A549 (cell line): Measurements from ENCODE around the gene REXO2. TPM values are rescaled to one million over a fixed set of nuclear protein-coding genes. Genes with fewer than 3 reads are reported as not detected.

Experiments used
- ATAC-seq, 2 experiments: fragments of 200-7000 bp in 1 of 2; fragments of >200 bp in 1 of 2; cut with Nextera tagmentation in 1 of 2; cut with Tn5 transposase in 1 of 2; 3 replicates each; pipeline versions ENCODE4 v1.8.0 to v1.9.1; 2018 to 2020; ENCODE audit warnings: mild to moderate bottlenecking in 1 of 2, moderate library complexity in 1 of 2
- CTCF ChIA-PET: fragments of 300-600 bp; sonication (Branson Sonifier 250); formaldehyde crosslinking; extraction: SDS; loops from one replicate; lab custom pipeline; 2021; ENCODE audit warnings: antibody characterized with exemption, inconsistent platforms; lab: Yijun Ruan, JAX
- POLR2A ChIA-PET: fragments of 350-600 bp; formaldehyde crosslinking; extraction: SDS; loops from one replicate; lab custom pipeline; 2021; ENCODE audit warnings: antibody characterized with exemption, inconsistent platforms; lab: Yijun Ruan, JAX
- DNase-seq, 2 experiments: peaks; one replicate each; pipeline versions ENCODE4 v3.0.0 to v3.0.0-alpha.2; 2011 to 2016; ENCODE audit warnings: low read depth in 1 of 2, low spot score in 1 of 2
- FAIRE-seq: peaks from 2 replicates; lab custom pipeline; 2011; peaks lifted over from hg19 to GRCh38; lab: Jason Lieb, UNC
- H3K27ac ChIP-seq, 2 experiments: fragments of >200 bp; sonication (Bioruptor Twin); formaldehyde crosslinking; 3 replicates each; pipeline ENCODE4 v1.5.1; 2016 to 2017
- H3K4me1 ChIP-seq: fragments of >200 bp; sonication (Bioruptor Twin); formaldehyde crosslinking; 3 replicates; pipeline ENCODE4 v1.6.1; 2016
- H3K4me2 ChIP-seq: fragments of >200 bp; sonication (Bioruptor Twin); formaldehyde crosslinking; 3 replicates; pipeline ENCODE4 v1.6.1; 2016
- H3K4me3 ChIP-seq: fragments of >200 bp; sonication (Bioruptor Twin); formaldehyde crosslinking; 3 replicates; pipeline ENCODE4 v1.5.1; 2016
- H3K9me3 ChIP-seq: fragments of >200 bp; sonication (Bioruptor Twin); formaldehyde crosslinking; 3 replicates; pipeline ENCODE4 v1.6.1; 2016
- CEBPB ChIP-seq, 2 experiments: fragments of >200 bp in 1 of 2; sonication (Bioruptor Twin) in 1 of 2; formaldehyde crosslinking in 1 of 2; IDR thresholded peaks; 2 replicates each; pipeline ENCODE4 v1.6.1; 2012 to 2016
- CHD4 ChIP-seq: fragments of 200-600 bp; sonication (generic); IDR thresholded peaks from 2 replicates; pipeline ENCODE4 v1.6.1; 2016; ENCODE audit warnings: antibody characterized with exemption, mild to moderate bottlenecking, borderline replicate concordance
- EHF ChIP-seq: fragments of 250-450 bp; sonication (Bioruptor Pico); IDR thresholded peaks from 2 replicates; pipeline ENCODE4 v1.5.0; 2020; ENCODE audit warnings: mild to moderate bottlenecking
- EHMT2 ChIP-seq: fragments of 200-600 bp; sonication (generic); IDR thresholded peaks from 2 replicates; pipeline ENCODE4 v1.6.1; 2016; ENCODE audit warnings: antibody characterized with exemption, low read depth, mild to moderate bottlenecking, moderate library complexity
- FOXS1 ChIP-seq: fragments of 250-450 bp; sonication (Bioruptor Pico); IDR thresholded peaks from 2 replicates; pipeline ENCODE4 v1.5.0; 2020; ENCODE audit warnings: mild to moderate bottlenecking, moderate library complexity
- GATA3 ChIP-seq: IDR thresholded peaks from 2 replicates; pipeline ENCODE4 v1.6.1; 2012; ENCODE audit warnings: borderline replicate concordance
- HEYL ChIP-seq: fragments of 250-450 bp; sonication (Bioruptor Pico); IDR thresholded peaks from 2 replicates; pipeline ENCODE4 v1.8.0; 2021; ENCODE audit warnings: mild to moderate bottlenecking, moderate library complexity
- HOXB5 ChIP-seq: fragments of 250-450 bp; sonication (Bioruptor Pico); IDR thresholded peaks from 2 replicates; pipeline ENCODE4 v1.5.0; 2020; ENCODE audit warnings: mild to moderate bottlenecking, moderate library complexity
- JUN ChIP-seq, 2 experiments: fragments of >200 bp; sonication (Bioruptor Twin); formaldehyde crosslinking; IDR thresholded peaks; 2 replicates in 1 of 2; 3 replicates in 1 of 2; pipeline ENCODE4 v1.6.1; 2016 to 2017
- JUNB ChIP-seq: fragments of >200 bp; sonication (Bioruptor Twin); formaldehyde crosslinking; IDR thresholded peaks from 2 replicates; pipeline ENCODE4 v1.6.1; 2016
- MAFK ChIP-seq: fragments of 450-650 bp; IDR thresholded peaks from 2 replicates; pipeline ENCODE4 v1.6.1; 2014; ENCODE audit not compliant: partially characterized antibody
- MAZ ChIP-seq: fragments of 150-350 bp; IDR thresholded peaks from 2 replicates; pipeline ENCODE4 v1.6.1; 2014; ENCODE audit warnings: antibody characterized with exemption, low read depth, low read length, borderline replicate concordance
- MYC ChIP-seq: IDR thresholded peaks from 2 replicates; pipeline ENCODE4 v1.6.1; 2012; ENCODE audit warnings: mild to moderate bottlenecking, inconsistent platforms, low read length, improper control_type of control experiment, borderline replicate concordance
- NR3C1 ChIP-seq: fragments of >200 bp; sonication (Bioruptor Twin); formaldehyde crosslinking; IDR thresholded peaks from 3 replicates; pipeline ENCODE4 v1.6.1; 2017
- PHF8 ChIP-seq: fragments of 200-600 bp; sonication (generic); IDR thresholded peaks from 2 replicates; pipeline ENCODE4 v1.6.1; 2016; ENCODE audit warnings: low read depth, mild to moderate bottlenecking, antibody characterized with exemption, moderate library complexity, borderline replicate concordance
- POLR2A ChIP-seq: IDR thresholded peaks from 2 replicates; pipeline ENCODE4 v1.6.1; 2012; ENCODE audit warnings: mild to moderate bottlenecking, low read length
- POLR2AphosphoS2 ChIP-seq: conservative IDR thresholded peaks from 2 replicates; pipeline ENCODE4 v1.6.1; 2012; ENCODE audit warnings: low read length, improper control_type of control experiment, inconsistent platforms
- RCOR1 ChIP-seq: fragments of 150-350 bp; IDR thresholded peaks from 2 replicates; pipeline ENCODE4 v1.6.1; 2014; ENCODE audit warnings: antibody characterized with exemption, low read length, low read depth
- RFX5 ChIP-seq: fragments of 450-650 bp; IDR thresholded peaks from 2 replicates; pipeline ENCODE4 v1.7.1; 2014; ENCODE audit warnings: antibody characterized with exemption, mild to moderate bottlenecking, moderate library complexity
- RNF2 ChIP-seq: fragments of 200-600 bp; sonication (generic); IDR thresholded peaks from 2 replicates; pipeline ENCODE4 v1.6.1; 2016; ENCODE audit warnings: low read depth, mild to moderate bottlenecking, antibody characterized with exemption, moderate library complexity, borderline replicate concordance
- SMC3 ChIP-seq: fragments of >200 bp; sonication (Bioruptor Twin); formaldehyde crosslinking; IDR thresholded peaks from 3 replicates; pipeline ENCODE4 v1.6.1; 2018; ENCODE audit warnings: inconsistent platforms
- TP53 ChIP-seq: fragments of 250-450 bp; sonication (Bioruptor Pico); IDR thresholded peaks from 2 replicates; pipeline ENCODE4 v1.5.0; 2021; ENCODE audit warnings: mild to moderate bottlenecking, moderate library complexity
- ZNF302 ChIP-seq: fragments of 250-450 bp; sonication (Bioruptor Pico); IDR thresholded peaks from 2 replicates; pipeline ENCODE4 v1.9.0; 2021; ENCODE audit warnings: inconsistent platforms, mild to moderate bottlenecking, moderate library complexity
- WGBS: methylation state at CpG from one replicate; pipeline ENCODE4 v1.1.6; 2017; ENCODE audit errors: missing lambda C conversion rate; 5-methylcytosine and 5-hydroxymethylcytosine counted together
- polyA plus RNA-seq, 4 experiments: library from polyadenylated mRNA; depleted of rRNA in 3 of 4; stranded (reverse); fragments of >200 nt; fragmentation: RNase III in 1 of 4; extraction: RNeasy Plus Mini Kit Qiagen cat#74134 plus additional on column Dnase treatment in 1 of 4; gene quantifications; 2 replicates in 3 of 4; 3 replicates in 1 of 4; pipeline ENCODE4 v1.2.3, GENCODE V29; 2011 to 2017
- TF ChIP-seq, protein P1 (sequence below): fragments of 250-450 bp; sonication (Bioruptor Pico); IDR thresholded peaks from 2 replicates; pipeline ENCODE4 v1.5.0; 2021; ENCODE audit warnings: mild to moderate bottlenecking, moderate library complexity, borderline replicate concordance
- TF ChIP-seq, protein P2 (sequence below): fragments of 200-600 bp; sonication (generic); IDR thresholded peaks from 2 replicates; pipeline ENCODE4 v1.6.1; 2016; ENCODE audit warnings: antibody characterized with exemption, mild to moderate bottlenecking, moderate library complexity
- TF ChIP-seq, protein P3 (sequence below): IDR thresholded peaks from 2 replicates; pipeline ENCODE4 v1.6.1; 2012
- TF ChIP-seq, protein P4 (sequence below): fragments of >200 bp; sonication (Bioruptor Twin); formaldehyde crosslinking; IDR thresholded peaks from 3 replicates; pipeline ENCODE4 v1.5.1; 2016

Gene REXO2
- polyA plus RNA-seq, 2 of the 4 experiments (the other 2 are of a cell fraction) = 218 to 226 TPM

DNA sequence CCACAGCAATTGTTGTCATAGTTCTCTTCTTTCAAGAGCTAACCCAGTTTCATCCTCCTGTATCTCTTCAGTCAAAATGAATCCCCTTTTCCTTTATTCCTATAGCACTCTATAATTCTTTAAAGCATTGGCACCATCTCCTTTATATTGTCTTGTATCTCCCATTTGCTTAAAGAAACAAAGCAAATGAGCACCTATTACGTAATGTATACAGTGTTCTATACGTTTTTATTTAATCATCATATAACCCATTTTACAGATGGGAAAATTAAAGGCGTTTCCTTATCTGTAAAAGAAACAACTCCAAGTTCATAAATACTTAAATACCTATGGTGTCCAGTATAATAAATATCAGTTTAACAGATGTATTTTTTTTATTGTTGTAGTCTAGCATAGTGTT is 6.4 kb upstream of the REXO2 start:
- no peak for TF ChIP-seq SMC3
- no peak for TF ChIP-seq MAFK
- no peak for TF ChIP-seq CEBPB (IDR thresholded peaks at IDR 0.05)
- no peak for TF ChIP-seq TP53 (CRISPR knock-in tag)
- no peak for TF ChIP-seq JUN (IDR thresholded peaks at IDR 0.05)
- no peak for TF ChIP-seq FOXS1 (CRISPR knock-in tag)
- TF ChIP-seq, protein P1, sequence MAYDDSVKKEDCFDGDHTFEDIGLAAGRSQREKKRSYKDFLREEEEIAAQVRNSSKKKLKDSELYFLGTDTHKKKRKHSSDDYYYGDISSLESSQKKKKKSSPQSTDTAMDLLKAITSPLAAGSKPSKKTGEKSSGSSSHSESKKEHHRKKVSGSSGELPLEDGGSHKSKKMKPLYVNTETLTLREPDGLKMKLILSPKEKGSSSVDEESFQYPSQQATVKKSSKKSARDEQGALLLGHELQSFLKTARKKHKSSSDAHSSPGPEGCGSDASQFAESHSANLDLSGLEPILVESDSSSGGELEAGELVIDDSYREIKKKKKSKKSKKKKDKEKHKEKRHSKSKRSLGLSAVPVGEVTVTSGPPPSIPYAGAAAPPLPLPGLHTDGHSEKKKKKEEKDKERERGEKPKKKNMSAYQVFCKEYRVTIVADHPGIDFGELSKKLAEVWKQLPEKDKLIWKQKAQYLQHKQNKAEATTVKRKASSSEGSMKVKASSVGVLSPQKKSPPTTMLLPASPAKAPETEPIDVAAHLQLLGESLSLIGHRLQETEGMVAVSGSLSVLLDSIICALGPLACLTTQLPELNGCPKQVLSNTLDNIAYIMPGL (CRISPR knock-in tag) = no peak
- no peak for TF ChIP-seq NR3C1

DNA sequence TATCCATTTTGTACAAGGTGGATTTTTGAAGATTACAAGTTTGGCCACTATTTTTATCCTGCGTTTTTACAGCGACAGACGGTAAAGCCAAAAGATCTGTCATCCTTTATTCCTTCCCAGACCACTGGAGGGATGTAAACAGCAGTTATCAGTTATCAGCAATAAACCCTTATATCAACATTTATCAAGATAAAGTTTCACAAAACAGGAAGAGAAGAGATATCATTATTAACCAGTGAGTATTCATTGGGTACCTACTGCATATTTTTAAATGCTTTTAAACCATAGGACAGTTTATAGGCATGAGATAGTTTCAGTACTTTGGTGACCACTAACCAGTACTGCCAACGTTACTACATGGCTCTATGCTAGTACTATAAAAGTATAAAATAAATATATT is 5.9 kb upstream of the REXO2 start:
- H3K4me1 ChIP-seq = no peaks in the 10 kb centered on the region; the same call in 2 of the 3 replicates
- ChIA-PET POLR2A (no interaction called here), CTCF (no interaction called here)
- no peaks in the 10 kb centered on the region for H3K9me3 ChIP-seq
- WGBS = 86% methylated on average over 4 of the region's 4 CpGs
- TF ChIP-seq GATA3 (no peak), HOXB5 (CRISPR knock-in tag) (no peak), MAFK (no peak), SMC3 (no peak), PHF8 (no peak), RCOR1 (no peak), RNF2 (no peak), CHD4 (no peak), EHMT2 (no peak), RFX5 (no peak)
- TF ChIP-seq, protein P2, sequence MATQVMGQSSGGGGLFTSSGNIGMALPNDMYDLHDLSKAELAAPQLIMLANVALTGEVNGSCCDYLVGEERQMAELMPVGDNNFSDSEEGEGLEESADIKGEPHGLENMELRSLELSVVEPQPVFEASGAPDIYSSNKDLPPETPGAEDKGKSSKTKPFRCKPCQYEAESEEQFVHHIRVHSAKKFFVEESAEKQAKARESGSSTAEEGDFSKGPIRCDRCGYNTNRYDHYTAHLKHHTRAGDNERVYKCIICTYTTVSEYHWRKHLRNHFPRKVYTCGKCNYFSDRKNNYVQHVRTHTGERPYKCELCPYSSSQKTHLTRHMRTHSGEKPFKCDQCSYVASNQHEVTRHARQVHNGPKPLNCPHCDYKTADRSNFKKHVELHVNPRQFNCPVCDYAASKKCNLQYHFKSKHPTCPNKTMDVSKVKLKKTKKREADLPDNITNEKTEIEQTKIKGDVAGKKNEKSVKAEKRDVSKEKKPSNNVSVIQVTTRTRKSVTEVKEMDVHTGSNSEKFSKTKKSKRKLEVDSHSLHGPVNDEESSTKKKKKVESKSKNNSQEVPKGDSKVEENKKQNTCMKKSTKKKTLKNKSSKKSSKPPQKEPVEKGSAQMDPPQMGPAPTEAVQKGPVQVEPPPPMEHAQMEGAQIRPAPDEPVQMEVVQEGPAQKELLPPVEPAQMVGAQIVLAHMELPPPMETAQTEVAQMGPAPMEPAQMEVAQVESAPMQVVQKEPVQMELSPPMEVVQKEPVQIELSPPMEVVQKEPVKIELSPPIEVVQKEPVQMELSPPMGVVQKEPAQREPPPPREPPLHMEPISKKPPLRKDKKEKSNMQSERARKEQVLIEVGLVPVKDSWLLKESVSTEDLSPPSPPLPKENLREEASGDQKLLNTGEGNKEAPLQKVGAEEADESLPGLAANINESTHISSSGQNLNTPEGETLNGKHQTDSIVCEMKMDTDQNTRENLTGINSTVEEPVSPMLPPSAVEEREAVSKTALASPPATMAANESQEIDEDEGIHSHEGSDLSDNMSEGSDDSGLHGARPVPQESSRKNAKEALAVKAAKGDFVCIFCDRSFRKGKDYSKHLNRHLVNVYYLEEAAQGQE = no peak
- TF ChIP-seq, all 56 proteins: peak for 0
- no peak for ATAC-seq
- Histone ChIP-seq H3K4me3 (no peak overlapping the region), H3K4me2 (no peak overlapping the region), H3K27ac (no peak overlapping the region)
- no peak for DNase-seq
- FAIRE-seq = no peak

More for the DNA sequence above, 6.4 kb upstream of the REXO2 start:
- H3K4me2 ChIP-seq = no peak overlapping the region
- H3K4me3 ChIP-seq = no peak overlapping the region
- no peaks in the 10 kb centered on the region for H3K9me3 ChIP-seq
- H3K27ac ChIP-seq = no peak overlapping the region
- ChIA-PET POLR2A (no interaction called here), CTCF (no interaction called here)
- ATAC-seq (no peak), FAIRE-seq (no peak), DNase-seq (no peak)
- WGBS = 81% methylated on average over 3 of the region's 3 CpGs
- no peaks in the 10 kb centered on the region for H3K4me1 ChIP-seq

DNA sequence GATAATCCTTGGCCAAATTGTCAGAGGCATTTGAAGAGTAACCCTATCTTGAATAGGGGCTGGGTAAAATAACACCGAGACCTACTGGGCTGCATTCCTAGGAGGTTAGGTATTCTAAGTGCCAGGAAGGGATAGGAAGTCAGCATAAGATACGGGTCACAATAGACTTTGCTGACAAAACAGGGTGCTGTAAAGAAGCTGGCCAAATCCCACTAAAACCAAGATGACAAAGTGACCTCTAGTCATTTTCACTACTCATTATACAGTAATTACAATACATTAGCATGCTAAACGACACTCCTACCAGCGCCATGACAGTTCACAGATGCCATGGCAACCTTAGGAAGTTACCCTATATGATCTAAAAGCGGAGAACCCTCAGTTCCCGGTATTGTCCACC is 964 bp upstream of the REXO2 start:
- no peak for ATAC-seq
- TF ChIP-seq, protein P3, sequence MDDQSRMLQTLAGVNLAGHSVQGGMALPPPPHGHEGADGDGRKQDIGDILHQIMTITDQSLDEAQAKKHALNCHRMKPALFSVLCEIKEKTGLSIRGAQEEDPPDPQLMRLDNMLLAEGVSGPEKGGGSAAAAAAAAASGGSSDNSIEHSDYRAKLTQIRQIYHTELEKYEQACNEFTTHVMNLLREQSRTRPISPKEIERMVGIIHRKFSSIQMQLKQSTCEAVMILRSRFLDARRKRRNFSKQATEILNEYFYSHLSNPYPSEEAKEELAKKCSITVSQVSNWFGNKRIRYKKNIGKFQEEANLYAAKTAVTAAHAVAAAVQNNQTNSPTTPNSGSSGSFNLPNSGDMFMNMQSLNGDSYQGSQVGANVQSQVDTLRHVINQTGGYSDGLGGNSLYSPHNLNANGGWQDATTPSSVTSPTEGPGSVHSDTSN = no peak
- no peak for TF ChIP-seq RNF2
- no peak for TF ChIP-seq MAFK
- no peak for TF ChIP-seq ZNF302 (CRISPR knock-in tag)
- no peak for TF ChIP-seq MAZ
- TF ChIP-seq, protein P4, sequence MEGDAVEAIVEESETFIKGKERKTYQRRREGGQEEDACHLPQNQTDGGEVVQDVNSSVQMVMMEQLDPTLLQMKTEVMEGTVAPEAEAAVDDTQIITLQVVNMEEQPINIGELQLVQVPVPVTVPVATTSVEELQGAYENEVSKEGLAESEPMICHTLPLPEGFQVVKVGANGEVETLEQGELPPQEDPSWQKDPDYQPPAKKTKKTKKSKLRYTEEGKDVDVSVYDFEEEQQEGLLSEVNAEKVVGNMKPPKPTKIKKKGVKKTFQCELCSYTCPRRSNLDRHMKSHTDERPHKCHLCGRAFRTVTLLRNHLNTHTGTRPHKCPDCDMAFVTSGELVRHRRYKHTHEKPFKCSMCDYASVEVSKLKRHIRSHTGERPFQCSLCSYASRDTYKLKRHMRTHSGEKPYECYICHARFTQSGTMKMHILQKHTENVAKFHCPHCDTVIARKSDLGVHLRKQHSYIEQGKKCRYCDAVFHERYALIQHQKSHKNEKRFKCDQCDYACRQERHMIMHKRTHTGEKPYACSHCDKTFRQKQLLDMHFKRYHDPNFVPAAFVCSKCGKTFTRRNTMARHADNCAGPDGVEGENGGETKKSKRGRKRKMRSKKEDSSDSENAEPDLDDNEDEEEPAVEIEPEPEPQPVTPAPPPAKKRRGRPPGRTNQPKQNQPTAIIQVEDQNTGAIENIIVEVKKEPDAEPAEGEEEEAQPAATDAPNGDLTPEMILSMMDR = no peak
- no peak for TF ChIP-seq MYC
- no peak for TF ChIP-seq JUNB
- no peak for TF ChIP-seq HEYL (CRISPR knock-in tag)
- no peak for TF ChIP-seq POLR2A
- TF ChIP-seq POLR2AphosphoS2 = no peak
- TF ChIP-seq EHF (CRISPR knock-in tag) = no peak
- no peak for TF ChIP-seq GATA3
- no peak for TF ChIP-seq EHMT2
- TF ChIP-seq JUN (IDR thresholded peaks at IDR 0.05) = no peak
- no peak for TF ChIP-seq NR3C1

More for the DNA sequence above, 964 bp upstream of the REXO2 start:
- CTCF ChIA-PET = interaction anchor here (0.9 kb wide), 1 partner anchor 98 kb away, joined by 5 read pairs; no protein-coding TSS in a partner anchor
- POLR2A ChIA-PET = no interaction called here
- H3K4me1 ChIP-seq = peaks cover 21% of the 10 kb centered on the region
- peak overlapping the region; percentile 86 to 100; a peak in 5 of 6 replicates for H3K27ac ChIP-seq
- no peak for DNase-seq
- FAIRE-seq = no peak
- no peak overlapping the region for H3K4me3 ChIP-seq
- whole genome bisulfite sequencing = 81% methylated on average over 6 of the region's 6 CpGs
- H3K9me3 ChIP-seq = no peaks in the 10 kb centered on the region
- peak overlapping the region; percentile 75 for H3K4me2 ChIP-seq
